CD4-positive, alpha-beta memory T cell (primary cell): Measurements from ENCODE around the gene PLA2G5. TPM values are rescaled to one million over a fixed set of nuclear protein-coding genes. Genes with fewer than 3 reads are reported as not detected.
"Not testable (repeated sequence)": the region's sequence is repeated elsewhere in the genome, so short reads cannot be mapped to it uniquely, and the experiment has no call there.

Experiments used
- CTCF ChIA-PET: fragments of 350-600 bp; sonication (Branson Sonifier 250); formaldehyde crosslinking; loops from one replicate; lab custom pipeline; 2021; ENCODE audit warnings: inconsistent platforms; ENCODE audit not compliant: partially characterized antibody; lab: Charles Lee
- POLR2A ChIA-PET: fragments of 350-600 bp; sonication (Branson Sonifier 250); formaldehyde crosslinking; loops from one replicate; lab custom pipeline; 2021; ENCODE audit not compliant: partially characterized antibody; lab: Charles Lee
- DNase-seq, 5 donors: peaks; one replicate each; pipeline versions ENCODE4 v3.0.0 to v3.0.0-alpha.2; 2020 to 2022; ENCODE audit warnings: mixed read lengths in 1 of 5
- H3K27ac ChIP-seq: one replicate; pipeline ENCODE4 v1.7.0; 2013; ENCODE audit warnings: low read depth, low read length
- H3K27me3 ChIP-seq: 2 replicates; pipeline ENCODE4 v1.7.0; 2013; ENCODE audit warnings: mild to moderate bottlenecking, low read length, moderate library complexity; ENCODE audit not compliant: insufficient read depth
- H3K36me3 ChIP-seq: 2 replicates; pipeline ENCODE4 v1.7.0; 2013; ENCODE audit warnings: mild to moderate bottlenecking, low read length, moderate library complexity; ENCODE audit not compliant: insufficient read depth
- H3K4me1 ChIP-seq: 2 replicates; pipeline ENCODE4 v1.7.0; 2013; ENCODE audit warnings: mild to moderate bottlenecking, low read length, moderate library complexity; ENCODE audit not compliant: insufficient read depth
- H3K4me3 ChIP-seq, 2 donors: one replicate each; pipeline ENCODE4 v1.7.0; 2013; ENCODE audit warnings: low read length in 2 of 2, mild to moderate bottlenecking in 1 of 2
- H3K9me3 ChIP-seq, 2 donors: one replicate each; pipeline ENCODE4 v1.7.0; 2013; ENCODE audit warnings: low read length in 2 of 2, control low read depth in 1 of 2; ENCODE audit not compliant: control insufficient read depth in 1 of 2
- H3K27ac Mint-ChIP-seq, 7 donors: one replicate each; pipeline ENCODE4 v1.8.0; 2020 to 2021; ENCODE audit warnings: mixed read lengths in 7 of 7, mild to moderate bottlenecking in 6 of 7, inconsistent platforms in 3 of 7, moderate library complexity in 3 of 7
- H3K27me3 Mint-ChIP-seq, 2 donors: one replicate each; pipeline ENCODE4 v1.8.0; 2020 to 2021; ENCODE audit warnings: mixed read lengths in 2 of 2
- H3K36me3 Mint-ChIP-seq, 2 donors: one replicate each; pipeline ENCODE4 v1.8.0; 2020 to 2021; ENCODE audit warnings: mixed read lengths in 2 of 2, inconsistent platforms in 1 of 2, mild to moderate bottlenecking in 1 of 2
- H3K4me1 Mint-ChIP-seq, 4 donors: one replicate each; pipeline ENCODE4 v1.8.0; 2020 to 2021; ENCODE audit warnings: mixed read lengths in 4 of 4, mild to moderate bottlenecking in 1 of 4
- H3K4me3 Mint-ChIP-seq, 8 donors: one replicate each; pipeline ENCODE4 v1.8.0; 2020 to 2021; ENCODE audit warnings: mixed read lengths in 8 of 8, mild to moderate bottlenecking in 7 of 8, moderate library complexity in 6 of 8, inconsistent platforms in 3 of 8
- H3K9me3 Mint-ChIP-seq, 8 donors: one replicate each; pipeline ENCODE4 v1.8.0; 2020 to 2021; ENCODE audit warnings: mixed read lengths in 8 of 8, mild to moderate bottlenecking in 5 of 8, inconsistent platforms in 3 of 8, moderate library complexity in 1 of 8
- intact Hi-C: fragments of 100-400 bp; cut with micrococcal nuclease; formaldehyde crosslinking; loops from one replicate; pipeline ENCODE4 v1.15.1; 2023
- polyA plus RNA-seq, 2 donors: library from polyadenylated mRNA; unstranded; fragments of 300-500 nt; fragmentation: Illumina TruSeq; gene quantifications; one replicate each; pipeline ENCODE4 v1.2.3, GENCODE V29; 2021
- total RNA-seq, 2 experiments: library from RNA; stranded (reverse); gene quantifications; one replicate each; pipeline ENCODE4 v1.2.3, GENCODE V29; 2021

The PLA2G5 gene
- total and polyA plus RNA-seq, 4 experiments from 2014 or later: not detected

- Mint-ChIP-seq H3K27ac (no peak overlapping the region), H3K9me3 (peaks cover 0 to 11% (median 5%) of the 10 kb centered on the region in 8 donors), H3K4me3 (no peak overlapping the region), H3K36me3 (no peaks in the 10 kb centered on the region), H3K27me3 (peaks cover 3 to 7% of the 10 kb centered on the region in 2 donors), H3K4me1 (no peaks in the 10 kb centered on the region)
- Histone ChIP-seq H3K27me3 (no peaks in the 10 kb centered on the region), H3K9me3 (no peaks in the 10 kb centered on the region), H3K4me1 (no peaks in the 10 kb centered on the region), H3K36me3 (no peaks in the 10 kb centered on the region), H3K4me3 (no peak overlapping the region), H3K27ac (no peak overlapping the region)
- ChIA-PET POLR2A (no interaction called here), CTCF (no interaction called here)
- intact Hi-C loops: no loop called here
- DNase-seq: no peak
These were observed 56.9 kb downstream of the PLA2G5 start for GRCh38 chr1:20126806-20127440.

- Mint-ChIP-seq H3K27me3 (peaks cover 5 to 15% of the 10 kb centered on the region in 2 donors), H3K9me3 (peaks cover 0 to 11% (median 5%) of the 10 kb centered on the region in 8 donors)
- CTCF ChIA-PET: interaction anchor here (0.7 kb wide), 1 partner anchor 331 kb away, joined by 3 read pairs; no protein-coding TSS in a partner anchor
- H3K36me3 ChIP-seq, H3K4me1 Mint-ChIP-seq, POLR2A ChIA-PET, intact Hi-C loops, H3K4me1 ChIP-seq, H3K27ac Mint-ChIP-seq, H3K27me3 ChIP-seq, H3K27ac ChIP-seq, H3K4me3 Mint-ChIP-seq, H3K4me3 ChIP-seq, H3K9me3 ChIP-seq, DNase-seq, H3K36me3 Mint-ChIP-seq: not testable (repeated sequence)
These were observed 60.5 kb downstream of the PLA2G5 start for GRCh38 chr1:20130518-20130917.

DNA sequence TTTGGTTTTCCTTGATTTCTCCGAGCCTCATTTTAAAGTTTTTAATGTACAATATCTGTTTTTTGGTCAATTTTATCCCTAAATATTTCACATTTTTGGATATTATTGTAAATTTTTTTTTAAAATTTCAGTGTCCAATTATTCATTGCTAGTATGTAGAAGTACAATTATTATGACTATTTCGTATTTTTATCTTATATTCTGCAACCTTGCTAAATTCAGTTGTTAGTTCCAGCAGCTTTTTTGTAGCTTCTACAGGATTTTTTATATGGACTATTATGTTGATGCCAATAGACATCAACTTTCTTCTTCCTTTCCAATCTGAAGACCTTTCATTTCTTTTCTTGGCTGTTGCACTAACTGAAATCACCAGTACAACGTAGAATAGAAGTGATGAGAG lies 65.0 kb downstream of the PLA2G5 start:
- H3K27ac ChIP-seq: no peak overlapping the region
- Mint-ChIP-seq H3K4me1 (no peaks in the 10 kb centered on the region), H3K9me3 (peaks cover 0 to 5% (median under 1%) of the 10 kb centered on the region in 8 donors), H3K36me3 (no peaks in the 10 kb centered on the region), H3K27ac (no peak overlapping the region), H3K4me3 (no peak overlapping the region), H3K27me3 (peaks cover 6 to 17% of the 10 kb centered on the region in 2 donors)
- no peaks in the 10 kb centered on the region for H3K4me1 ChIP-seq
- no peaks in the 10 kb centered on the region for H3K9me3 ChIP-seq
- CTCF ChIA-PET: no interaction called here
- no peaks in the 10 kb centered on the region for H3K36me3 ChIP-seq
- intact Hi-C loops: no loop called here
- POLR2A ChIA-PET: no interaction called here
- H3K27me3 ChIP-seq: no peaks in the 10 kb centered on the region
- H3K4me3 ChIP-seq: no peak overlapping the region
- DNase-seq: no peak

DNA sequence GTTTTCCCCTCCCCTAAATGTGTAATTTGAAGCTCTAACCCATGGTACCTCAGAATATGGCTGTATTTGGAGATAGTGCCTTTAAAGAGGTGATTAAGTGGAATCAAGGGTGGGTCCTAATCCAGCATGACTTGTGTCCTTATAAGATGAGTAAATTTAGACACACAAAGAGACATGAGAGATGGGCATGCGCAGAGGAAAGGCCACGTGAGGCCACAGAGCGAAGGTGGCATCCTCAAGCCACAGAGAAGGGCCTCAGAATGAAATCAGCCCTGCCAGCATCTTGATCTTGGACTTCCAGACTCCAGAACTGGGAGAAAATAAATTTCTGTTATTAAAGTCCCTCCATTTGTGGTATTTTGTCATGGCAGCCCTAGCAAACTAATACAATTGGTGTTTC lies 66.3 kb downstream of the PLA2G5 start:
- Mint-ChIP-seq H3K4me1 (no peaks in the 10 kb centered on the region), H3K9me3 (peaks cover 0 to 2% (median 0%) of the 10 kb centered on the region in 8 donors), H3K27me3 (peaks cover 13 to 24% of the 10 kb centered on the region in 2 donors), H3K4me3 (no peak overlapping the region), H3K36me3 (no peaks in the 10 kb centered on the region), H3K27ac (no peak overlapping the region)
- POLR2A ChIA-PET: no interaction called here
- Histone ChIP-seq H3K27me3 (no peaks in the 10 kb centered on the region), H3K36me3 (no peaks in the 10 kb centered on the region), H3K27ac (no peak overlapping the region), H3K9me3 (no peaks in the 10 kb centered on the region), H3K4me1 (no peaks in the 10 kb centered on the region), H3K4me3 (no peak overlapping the region)
- no peak for DNase-seq
- intact Hi-C loops: no loop called here
- CTCF ChIA-PET: no interaction called here

- Mint-ChIP-seq H3K27me3 (peaks cover 14 to 23% of the 10 kb centered on the region in 2 donors), H3K27ac (no peak overlapping the region), H3K4me1 (no peaks in the 10 kb centered on the region), H3K4me3 (no peak overlapping the region), H3K36me3 (no peaks in the 10 kb centered on the region), H3K9me3 (peaks cover 0 to 2% (median 0%) of the 10 kb centered on the region in 8 donors)
- no peak overlapping the region for H3K4me3 ChIP-seq
- DNase-seq: no peak
- H3K4me1 ChIP-seq: no peaks in the 10 kb centered on the region
- no peaks in the 10 kb centered on the region for H3K36me3 ChIP-seq
- POLR2A ChIA-PET: no interaction called here
- intact Hi-C loops: no loop called here
- no peaks in the 10 kb centered on the region for H3K9me3 ChIP-seq
- H3K27ac ChIP-seq: no peak overlapping the region
- H3K27me3 ChIP-seq: no peaks in the 10 kb centered on the region
- CTCF ChIA-PET: no interaction called here
These were observed 67.1 kb downstream of the PLA2G5 start for GRCh38 chr1:20137055-20137454.

DNA sequence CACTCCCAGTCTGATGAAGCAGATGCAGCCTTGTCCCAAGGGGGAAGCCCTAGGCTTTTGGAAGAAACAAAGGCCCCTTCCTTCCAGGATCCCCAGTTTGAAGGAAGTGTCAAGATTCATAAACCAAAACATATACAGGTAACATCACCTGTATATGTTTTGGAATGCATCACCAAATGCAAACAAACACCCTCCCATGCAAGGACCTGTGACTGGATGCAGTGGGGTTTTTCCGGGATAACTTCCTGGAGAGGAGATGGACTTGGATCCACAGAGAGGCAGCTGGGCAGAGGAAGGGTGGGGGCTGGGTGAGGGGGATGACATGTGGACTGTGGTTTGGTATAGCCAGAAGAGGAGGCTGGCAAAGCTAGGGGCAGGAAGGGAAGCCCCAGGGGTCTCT lies 67.6 kb downstream of the PLA2G5 start:
- Mint-ChIP-seq H3K9me3 (peaks cover 0 to 2% (median 0%) of the 10 kb centered on the region in 8 donors), H3K36me3 (no peaks in the 10 kb centered on the region), H3K4me3 (no peak overlapping the region), H3K27ac (no peak overlapping the region), H3K4me1 (no peaks in the 10 kb centered on the region), H3K27me3 (peaks cover 14 to 21% of the 10 kb centered on the region in 2 donors)
- Histone ChIP-seq H3K9me3 (no peaks in the 10 kb centered on the region), H3K27me3 (no peaks in the 10 kb centered on the region), H3K27ac (no peak overlapping the region), H3K4me1 (no peaks in the 10 kb centered on the region), H3K36me3 (no peaks in the 10 kb centered on the region), H3K4me3 (no peak overlapping the region)
- POLR2A ChIA-PET: no interaction called here
- DNase-seq: no peak
- intact Hi-C loops: no loop called here
- CTCF ChIA-PET: no interaction called here

GRCh38 chr1:20138346-20138745 lies 68.4 kb downstream of the PLA2G5 start:
- H3K36me3 Mint-ChIP-seq: no peaks in the 10 kb centered on the region
- Histone ChIP-seq H3K9me3 (no peaks in the 10 kb centered on the region), H3K36me3 (no peaks in the 10 kb centered on the region), H3K27ac (no peak overlapping the region), H3K27me3 (no peaks in the 10 kb centered on the region), H3K4me1 (no peaks in the 10 kb centered on the region), H3K4me3 (no peak overlapping the region)
- H3K4me3 Mint-ChIP-seq: no peak overlapping the region
- H3K4me1 Mint-ChIP-seq: no peaks in the 10 kb centered on the region
- intact Hi-C loops: no loop called here
- CTCF ChIA-PET: no interaction called here
- DNase-seq: no peak
- POLR2A ChIA-PET: no interaction called here
- peaks cover 0 to 2% (median 0%) of the 10 kb centered on the region in 8 donors for H3K9me3 Mint-ChIP-seq
- H3K27ac Mint-ChIP-seq: no peak overlapping the region
- H3K27me3 Mint-ChIP-seq: peaks cover 14 to 19% of the 10 kb centered on the region in 2 donors
